GM21737 (cell line): ENCODE data around the gene SPANXA2.
"Not testable (repeated sequence)": the region's sequence is repeated elsewhere in the genome, so short reads cannot be mapped to it uniquely, and the experiment has no call there.

Source experiments
- ATAC-seq: cut with Tn5 transposase; IDR thresholded peaks from one replicate; pipeline ENCODE4 v1.9.1; 2021; ENCODE audit warnings: mild to moderate bottlenecking, moderate library complexity; ENCODE audit not compliant: unreplicated experiment

The SPANXA2 gene

GRCh38 chrX:141589408-141589807 is at the start of gene SPANXA2:
SPANXA2 (plus strand) TSS chrX:141589708; CDS start chrX:141589768, 60 bp downstream.
- ATAC-seq, result not testable (repeated sequence)

- not testable (repeated sequence) for ATAC-seq
Measured at GRCh38 chrX:141542551-141542950, 47.0 kb upstream of the SPANXA2 start.

- not testable (repeated sequence) for ATAC-seq
Measured at GRCh38 chrX:141584638-141585037, 4.9 kb upstream of the SPANXA2 start, which contains the start of gene SPANXA1. SPANXA1 (minus strand) TSS chrX:141584738; CDS start chrX:141584678, 60 bp downstream.

GRCh38 chrX:141609111-141609510 is 19.6 kb downstream of the SPANXA2 start:
- ATAC-seq, result no peak

GRCh38 chrX:141619336-141619735 is 29.8 kb downstream of the SPANXA2 start:
- no peak for ATAC-seq

- no peak for ATAC-seq
Measured at GRCh38 chrX:141632124-141632523, 42.6 kb downstream of the SPANXA2 start.

- ATAC-seq, result no peak
Measured at GRCh38 chrX:141638550-141638949, 49.0 kb downstream of the SPANXA2 start.
